Tibial nerve (tissue), 4 donors: ENCODE results near the gene EFHC2. TPM values are rescaled to one million over a fixed set of nuclear protein-coding genes. Genes with fewer than 3 reads are reported as not detected.

ENCODE experiments used
- DNase-seq, 2 donors: peaks; one replicate each; pipeline ENCODE4 v3.0.0-alpha.2; 2019; ENCODE audit warnings: low spot score in 2 of 2
- H3K27ac ChIP-seq, 4 donors: fragments of 200-600 bp; sonication (generic) in 3 of 4; one replicate each; pipeline ENCODE4 v1.5.1; 2017 to 2019; ENCODE audit warnings: mild to moderate bottlenecking in 1 of 4
- H3K27me3 ChIP-seq, 2 donors: fragments of 200-600 bp; sonication (generic) in 1 of 2; one replicate each; pipeline versions ENCODE4 v1.5.1 to v1.6.0; 2017 to 2019
- H3K36me3 ChIP-seq, 3 donors: fragments of 200-600 bp; sonication (generic); one replicate each; pipeline ENCODE4 v1.5.1; 2018 to 2019
- H3K4me1 ChIP-seq, 4 donors: fragments of 200-600 bp; sonication (generic) in 3 of 4; one replicate each; pipeline ENCODE4 v1.5.1; 2017 to 2019
- H3K4me3 ChIP-seq, 4 donors: fragments of 200-600 bp; sonication (generic) in 3 of 4; one replicate each; pipeline ENCODE4 v1.5.1; 2017 to 2019; ENCODE audit warnings: mild to moderate bottlenecking in 1 of 4, moderate library complexity in 1 of 4
- H3K9me3 ChIP-seq, 4 donors: fragments of 200-600 bp; sonication (generic) in 3 of 4; one replicate each; pipeline ENCODE4 v1.5.1; 2017 to 2019
- CTCF ChIP-seq, 5 experiments: fragments of 200-600 bp in 3 of 5; fragments of 450-650 bp in 2 of 5; sonication (generic) in 3 of 5; IDR thresholded peaks; one replicate each; pipeline ENCODE4 v1.5.1; 2016 to 2019; ENCODE audit warnings: antibody characterized with exemption in 5 of 5, mild to moderate bottlenecking in 3 of 5, moderate library complexity in 2 of 5
- EP300 ChIP-seq, 2 donors: sonication (generic); formaldehyde crosslinking; IDR thresholded peaks; one replicate each; pipeline ENCODE4 v1.6.1; 2017; ENCODE audit warnings: antibody characterized with exemption in 2 of 2, mild to moderate bottlenecking in 1 of 2
- POLR2A ChIP-seq, 2 donors: fragments of 450-650 bp; IDR thresholded peaks; one replicate each; pipeline ENCODE4 v1.6.1; 2017; ENCODE audit warnings: antibody characterized with exemption in 2 of 2, mild to moderate bottlenecking in 2 of 2, moderate library complexity in 2 of 2
- WGBS, 2 donors: methylation state at CpG; one replicate each; pipeline ENCODE4 v1.1.5; 2018; 5-methylcytosine and 5-hydroxymethylcytosine counted together
- total RNA-seq, 4 donors: library from RNA; depleted of rRNA; stranded (reverse); fragments of >200 nt; gene quantifications; one replicate each; pipeline ENCODE4 v1.1.0, GENCODE V29; 2016

EFHC2 gene
- total RNA-seq, 4 donors from 2014 or later: 2.5 to 5.2 (median 4.0) TPM

DNA sequence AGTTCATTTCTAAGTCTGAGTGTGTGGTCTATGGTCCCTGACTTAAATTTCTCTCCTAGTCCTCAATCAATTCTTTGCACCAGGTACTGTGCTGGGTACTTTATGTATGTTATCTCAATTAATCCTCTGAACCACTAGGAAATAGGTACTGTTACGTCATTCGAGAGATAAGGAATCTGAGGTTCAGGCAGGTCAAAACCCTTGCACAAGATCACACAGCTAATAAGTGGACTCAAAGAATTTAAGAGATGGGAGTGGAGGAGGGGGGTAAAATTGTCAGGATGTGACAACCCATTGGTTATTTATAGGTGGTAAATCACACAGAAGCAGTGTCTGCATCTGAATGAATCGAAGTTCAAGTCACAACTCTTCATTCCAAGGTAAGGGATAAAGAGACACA, 169.4 kb downstream of the EFHC2 start:
- TF ChIP-seq POLR2A (IDR thresholded peaks at IDR 0.05) (no peak), CTCF (IDR thresholded peaks at IDR 0.05) (no peak), EP300 (IDR thresholded peaks at IDR 0.05) (no peak)
- Histone ChIP-seq H3K4me3 (no peak overlapping the region), H3K4me1 (no peaks in the 10 kb centered on the region), H3K36me3 (peaks cover 0 to 4% (median 0%) of the 10 kb centered on the region in 3 donors), H3K27ac (no peak overlapping the region), H3K9me3 (no peaks in the 10 kb centered on the region), H3K27me3 (peaks cover 0 to 6% of the 10 kb centered on the region in 2 donors)
- DNase-seq: no peak
- WGBS, 2 donors: 86 to 92% methylated on average over 3 of the region's 3 CpGs

- TF ChIP-seq CTCF (IDR thresholded peaks at IDR 0.05) (no peak), POLR2A (IDR thresholded peaks at IDR 0.05) (no peak), EP300 (IDR thresholded peaks at IDR 0.05) (no peak)
- peaks cover 0 to 4% (median 0%) of the 10 kb centered on the region in 3 donors for H3K36me3 ChIP-seq
- no peaks in the 10 kb centered on the region for H3K4me1 ChIP-seq
- DNase-seq: no peak
- no peak overlapping the region for H3K4me3 ChIP-seq
- H3K27me3 ChIP-seq: peaks cover 0 to 6% of the 10 kb centered on the region in 2 donors
- 42 to 44% methylated on average over 3 of the region's 3 CpGs for WGBS, 2 donors
- H3K9me3 ChIP-seq: no peaks in the 10 kb centered on the region
- no peak overlapping the region for H3K27ac ChIP-seq
Measured at GRCh38 chrX:44173219-44173618, 170.3 kb downstream of the EFHC2 start.

GRCh38 chrX:44167116-44167515, 176.4 kb downstream of the EFHC2 start:
- Histone ChIP-seq H3K27ac (no peak overlapping the region), H3K4me3 (no peak overlapping the region), H3K4me1 (no peaks in the 10 kb centered on the region), H3K36me3 (no peaks in the 10 kb centered on the region), H3K27me3 (peaks cover 0 to 2% of the 10 kb centered on the region in 2 donors), H3K9me3 (no peaks in the 10 kb centered on the region)
- no peak for TF ChIP-seq CTCF (IDR thresholded peaks at IDR 0.05)
- TF ChIP-seq EP300 (IDR thresholded peaks at IDR 0.05): no peak
- no peak for TF ChIP-seq POLR2A (IDR thresholded peaks at IDR 0.05)
- 67 to 78% methylated on average over 1 of the region's 1 CpG for WGBS, 2 donors
- DNase-seq: no peak

GRCh38 chrX:44162964-44163475, 180.5 kb downstream of the EFHC2 start:
- Histone ChIP-seq H3K36me3 (no peaks in the 10 kb centered on the region), H3K4me3 (no peak overlapping the region), H3K27me3 (no peaks in the 10 kb centered on the region), H3K27ac (no peak overlapping the region), H3K4me1 (no peaks in the 10 kb centered on the region), H3K9me3 (no peaks in the 10 kb centered on the region)
- DNase-seq: no peak
- TF ChIP-seq EP300 (IDR thresholded peaks at IDR 0.05) (no peak), CTCF (IDR thresholded peaks at IDR 0.05) (no peak), POLR2A (IDR thresholded peaks at IDR 0.05) (no peak)

GRCh38 chrX:44157858-44158257, 185.6 kb downstream of the EFHC2 start:
- 87 to 89% methylated on average over 2 of the region's 2 CpGs for WGBS, 2 donors
- H3K9me3 ChIP-seq: no peaks in the 10 kb centered on the region
- H3K4me3 ChIP-seq: no peak overlapping the region
- no peaks in the 10 kb centered on the region for H3K27me3 ChIP-seq
- H3K4me1 ChIP-seq: no peaks in the 10 kb centered on the region
- no peak overlapping the region for H3K27ac ChIP-seq
- DNase-seq: peak in 1 of 2 donors; percentile 27
- H3K36me3 ChIP-seq: no peaks in the 10 kb centered on the region
- TF ChIP-seq POLR2A (IDR thresholded peaks at IDR 0.05) (no peak), CTCF (IDR thresholded peaks at IDR 0.05) (no peak), EP300 (IDR thresholded peaks at IDR 0.05) (no peak)
